Measurements from ENCODE around the gene MPP7.

MPP7 gene

DNA sequence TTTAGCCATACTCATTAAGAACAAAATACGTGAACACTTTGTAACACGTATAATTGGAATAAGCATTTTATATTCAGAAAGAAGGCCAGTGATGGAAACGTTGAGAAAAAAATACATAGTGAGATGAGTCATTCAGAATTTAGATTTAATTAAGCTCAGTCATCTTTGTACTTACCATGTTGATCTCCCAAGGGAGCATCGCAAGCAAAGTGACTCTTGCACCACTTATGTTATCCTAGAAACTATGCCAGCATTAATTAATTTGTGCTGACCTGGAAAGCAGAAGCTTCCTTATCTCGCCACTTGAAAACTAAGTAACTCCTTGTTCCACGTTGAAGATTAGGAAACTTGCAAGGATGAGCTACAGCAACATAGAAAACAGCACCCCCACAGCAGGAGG is 9.7 kb upstream of the MPP7 start:
- TF ChIP-seq, protein P1, sequence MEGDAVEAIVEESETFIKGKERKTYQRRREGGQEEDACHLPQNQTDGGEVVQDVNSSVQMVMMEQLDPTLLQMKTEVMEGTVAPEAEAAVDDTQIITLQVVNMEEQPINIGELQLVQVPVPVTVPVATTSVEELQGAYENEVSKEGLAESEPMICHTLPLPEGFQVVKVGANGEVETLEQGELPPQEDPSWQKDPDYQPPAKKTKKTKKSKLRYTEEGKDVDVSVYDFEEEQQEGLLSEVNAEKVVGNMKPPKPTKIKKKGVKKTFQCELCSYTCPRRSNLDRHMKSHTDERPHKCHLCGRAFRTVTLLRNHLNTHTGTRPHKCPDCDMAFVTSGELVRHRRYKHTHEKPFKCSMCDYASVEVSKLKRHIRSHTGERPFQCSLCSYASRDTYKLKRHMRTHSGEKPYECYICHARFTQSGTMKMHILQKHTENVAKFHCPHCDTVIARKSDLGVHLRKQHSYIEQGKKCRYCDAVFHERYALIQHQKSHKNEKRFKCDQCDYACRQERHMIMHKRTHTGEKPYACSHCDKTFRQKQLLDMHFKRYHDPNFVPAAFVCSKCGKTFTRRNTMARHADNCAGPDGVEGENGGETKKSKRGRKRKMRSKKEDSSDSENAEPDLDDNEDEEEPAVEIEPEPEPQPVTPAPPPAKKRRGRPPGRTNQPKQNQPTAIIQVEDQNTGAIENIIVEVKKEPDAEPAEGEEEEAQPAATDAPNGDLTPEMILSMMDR (IDR thresholded peaks at IDR 0.05; ENCODE audit: insufficient read depth, low read depth, low read length, missing control alignments), result no peak
- DNase-seq (ENCODE audit: low read depth), result no peak
- no peak overlapping the region for H3K4me3 ChIP-seq (ENCODE audit: low read depth, low read length)

DNA sequence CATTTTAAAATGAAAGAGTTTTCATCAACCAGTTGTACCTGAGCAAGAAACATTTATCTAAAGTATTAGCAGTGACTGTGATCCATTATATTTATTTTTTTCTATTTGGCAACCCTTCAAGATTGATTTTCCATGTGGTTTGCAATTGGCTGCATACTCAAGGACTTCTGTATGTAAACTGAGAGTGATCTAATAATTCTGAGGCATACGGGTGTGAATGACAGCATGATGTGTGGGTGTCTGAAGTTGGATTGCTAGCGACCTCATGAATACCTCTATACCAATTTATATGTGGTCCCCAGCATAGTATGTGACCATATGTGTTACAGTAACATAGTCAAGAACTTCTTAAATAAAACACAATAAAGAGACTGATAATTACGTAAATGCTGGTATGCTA is 8.2 kb upstream of the MPP7 start:
- DNase-seq (ENCODE audit: low read depth), result no peak
- no peak overlapping the region for H3K4me3 ChIP-seq (ENCODE audit: low read depth, low read length)
- TF ChIP-seq, protein P1 (IDR thresholded peaks at IDR 0.05; ENCODE audit: insufficient read depth, low read depth, low read length, missing control alignments), result no peak

DNA sequence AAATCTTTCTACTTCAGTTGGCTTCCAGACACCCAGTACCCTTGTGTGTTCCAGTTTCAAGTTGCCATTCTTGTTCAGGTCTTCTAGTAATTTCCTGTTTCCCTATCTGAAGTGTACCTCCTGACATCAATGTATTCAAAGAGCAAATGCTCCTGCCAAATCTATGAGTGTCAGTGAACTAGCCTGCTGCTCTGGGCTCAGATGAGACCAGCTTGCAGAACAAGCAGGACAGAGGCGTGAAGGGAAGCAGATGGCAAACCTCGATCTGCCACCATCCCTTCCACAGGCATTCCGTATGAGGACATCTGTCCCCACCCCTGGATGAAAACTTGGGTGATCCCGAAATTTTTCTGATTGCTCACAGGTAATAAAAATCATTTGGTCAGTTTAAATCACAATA is 4.4 kb upstream of the MPP7 start:
- TF ChIP-seq, protein P1 (IDR thresholded peaks at IDR 0.05; ENCODE audit: insufficient read depth, low read depth, low read length, missing control alignments), result no peak
- DNase-seq (ENCODE audit: low read depth), result no peak
- H3K4me3 ChIP-seq (ENCODE audit: low read depth, low read length), result no peak overlapping the region

DNA sequence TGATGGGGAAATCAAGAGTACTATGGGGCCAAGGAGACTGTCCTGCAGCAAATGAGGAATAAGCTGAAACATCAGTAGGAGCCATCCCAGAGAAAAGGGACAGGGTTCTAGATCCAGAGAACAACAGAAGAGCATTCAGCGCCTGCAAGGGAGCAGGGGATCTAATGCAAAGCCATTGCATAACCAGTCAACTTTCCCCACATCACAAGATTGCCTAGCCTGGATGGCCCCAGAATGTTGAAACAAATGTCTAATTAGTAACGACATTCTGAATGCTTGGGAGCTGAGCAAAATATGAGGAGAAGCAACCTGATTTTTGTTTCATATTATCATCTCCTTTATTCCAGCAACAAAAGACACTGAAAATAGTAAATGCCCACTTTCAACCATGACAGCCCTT is 2.7 kb upstream of the MPP7 start:
- TF ChIP-seq, protein P1 (IDR thresholded peaks at IDR 0.05; ENCODE audit: insufficient read depth, low read depth, low read length, missing control alignments), result no peak
- no peak for DNase-seq (ENCODE audit: low read depth)
- H3K4me3 ChIP-seq (ENCODE audit: low read depth, low read length), result no peak overlapping the region

DNA sequence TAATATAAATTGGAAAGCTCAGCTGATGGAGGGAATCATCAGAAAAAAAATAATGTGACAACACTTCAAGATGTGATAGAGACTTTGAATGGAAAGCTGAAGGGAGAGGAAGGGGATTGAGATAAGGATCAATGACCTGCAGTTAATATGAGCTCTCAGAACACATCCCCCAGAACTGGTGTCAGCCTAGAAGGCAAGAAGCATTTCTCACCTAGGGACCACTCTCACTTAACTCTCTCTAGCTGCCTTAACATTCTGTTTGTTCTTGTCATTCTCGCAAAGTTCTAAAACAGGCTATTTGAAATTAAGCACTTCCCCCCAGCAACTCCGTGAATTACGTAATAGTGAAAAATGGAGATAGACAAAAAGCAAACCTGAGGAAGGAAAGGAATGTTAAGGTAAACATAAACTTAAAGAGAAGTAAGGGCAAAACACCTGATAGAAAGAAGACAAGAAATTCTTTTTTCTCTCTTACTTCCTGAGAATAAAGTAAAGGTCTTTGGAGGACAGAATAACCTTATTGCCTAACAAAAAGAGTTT is 1.2 kb upstream of the MPP7 start:
- no peak overlapping the region for H3K4me3 ChIP-seq (ENCODE audit: low read depth, low read length)
- DNase-seq (ENCODE audit: low read depth), result no peak
- TF ChIP-seq, protein P1 (IDR thresholded peaks at IDR 0.05; ENCODE audit: insufficient read depth, low read depth, low read length, missing control alignments), result no peak

DNA sequence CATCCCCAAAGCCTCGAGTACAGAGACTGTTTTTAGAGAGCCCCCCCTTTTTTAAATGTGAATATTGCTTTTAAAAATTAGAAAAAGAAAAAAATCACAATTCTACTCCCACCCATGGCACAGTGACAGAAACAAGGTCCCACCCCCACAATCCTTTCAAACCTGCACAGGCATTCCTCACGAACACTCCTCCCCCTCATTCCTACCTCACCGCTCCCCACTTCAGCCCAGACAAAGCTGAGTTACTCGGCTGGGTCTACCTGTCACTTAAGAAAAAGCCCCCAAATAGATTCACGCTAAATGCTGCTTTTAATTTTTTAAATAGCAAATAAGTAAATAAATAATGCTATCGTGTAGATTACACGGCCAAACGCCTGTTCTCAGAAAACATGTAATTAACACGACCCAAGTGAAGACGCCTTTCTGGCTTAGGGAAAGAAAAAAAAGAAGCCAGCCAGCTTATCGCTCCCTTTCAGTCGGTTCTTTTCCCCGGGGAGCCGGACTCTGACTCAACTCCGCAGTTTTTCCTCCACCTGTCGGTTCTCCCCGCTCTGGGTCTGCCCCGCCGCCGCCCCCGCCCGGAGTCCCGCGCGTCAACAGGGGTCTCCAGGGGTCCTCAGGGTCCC is 739 bp downstream of the MPP7 start:
- TF ChIP-seq, protein P1 (IDR thresholded peaks at IDR 0.05; ENCODE audit: insufficient read depth, low read depth, low read length, missing control alignments), result no peak
- peak overlapping the region; percentile 31 for H3K4me3 ChIP-seq (ENCODE audit: low read depth, low read length)
- DNase-seq (ENCODE audit: low read depth), result no peak

DNA sequence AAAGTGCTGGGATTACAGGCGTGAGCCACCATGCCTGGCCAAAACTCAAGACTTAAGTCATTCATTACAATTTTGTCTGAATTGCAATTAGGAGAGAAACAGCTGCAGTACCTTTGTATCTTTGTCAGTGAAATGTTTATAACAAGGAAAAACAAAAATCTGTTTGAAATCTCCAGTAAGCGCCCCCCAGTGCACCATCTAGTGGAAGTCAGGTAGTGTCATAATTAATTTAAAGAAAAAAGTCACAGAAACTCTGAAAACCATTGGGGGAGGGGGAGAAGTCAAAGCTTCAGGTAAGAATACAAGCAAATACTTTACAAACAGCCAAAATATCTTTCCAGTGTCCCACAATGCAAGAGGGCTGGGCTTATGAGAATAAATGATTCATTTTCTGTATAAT is 2.8 kb downstream of the MPP7 start:
- TF ChIP-seq, protein P1 (IDR thresholded peaks at IDR 0.05; ENCODE audit: insufficient read depth, low read depth, low read length, missing control alignments), result no peak
- no peak overlapping the region for H3K4me3 ChIP-seq (ENCODE audit: low read depth, low read length)
- DNase-seq (ENCODE audit: low read depth), result no peak
